ENCODE results near the gene AP2A2. TPM values are rescaled to one million over a fixed set of nuclear protein-coding genes. Genes with fewer than 3 reads are reported as not detected.
"Not testable (repeated sequence)": the region's sequence is repeated elsewhere in the genome, so short reads cannot be mapped to it uniquely, and the experiment has no call there.

AP2A2 gene
- polyA plus RNA-seq, 3 donors from 2014 or later: 2.5 to 11.0 (median 7.1) TPM

GRCh38 chr11:970319-970871 is 44.7 kb downstream of the AP2A2 start:
- peaks cover 12 to 24% (median 15%) of the 10 kb centered on the region in 3 donors for H3K36me3 Mint-ChIP-seq
- H3K4me3 Mint-ChIP-seq: peak overlapping the region; percentile 65 to 79 (median 69)
- peaks cover 5 to 18% (median 7%) of the 10 kb centered on the region in 3 donors for H3K27me3 Mint-ChIP-seq (ENCODE audit: low read depth in 3 of 3)
- peak; percentile 57 to 66 (median 65) for DNase-seq
- no peaks in the 10 kb centered on the region for H3K9me3 Mint-ChIP-seq
- H3K27ac Mint-ChIP-seq: peak overlapping the region; percentile 86 to 99 (median 90)
- peaks cover 72 to 79% of the 10 kb centered on the region in 2 donors for H3K4me1 Mint-ChIP-seq

- Mint-ChIP-seq H3K9me3 (no peaks in the 10 kb centered on the region), H3K27ac (peak overlapping the region; percentile 86 to 99 (median 90)), H3K27me3 (ENCODE audit: low read depth in 3 of 3) (peaks cover 2 to 17% (median 5%) of the 10 kb centered on the region in 3 donors), H3K4me1 (peaks cover 70 to 78% of the 10 kb centered on the region in 2 donors), H3K36me3 (peaks cover 16 to 24% (median 18%) of the 10 kb centered on the region in 3 donors), H3K4me3 (peak overlapping the region; percentile 65 to 79 (median 69))
- no peak for DNase-seq
These were observed 45.5 kb downstream of the AP2A2 start for GRCh38 chr11:971092-971690.

GRCh38 chr11:971731-972365 is 46.2 kb downstream of the AP2A2 start:
- H3K36me3 Mint-ChIP-seq: peaks cover 16 to 24% (median 18%) of the 10 kb centered on the region in 3 donors
- H3K27ac Mint-ChIP-seq: peak overlapping the region in 5 of 6 donors; percentile 30 to 99 (median 89)
- no peak overlapping the region for H3K4me3 Mint-ChIP-seq
- H3K9me3 Mint-ChIP-seq: no peaks in the 10 kb centered on the region
- DNase-seq: no peak
- peaks cover 70 to 78% of the 10 kb centered on the region in 2 donors for H3K4me1 Mint-ChIP-seq
- H3K27me3 Mint-ChIP-seq (ENCODE audit: low read depth in 3 of 3): peaks cover 2 to 12% (median 5%) of the 10 kb centered on the region in 3 donors

GRCh38 chr11:972523-973211 is 47.0 kb downstream of the AP2A2 start:
- H3K9me3 Mint-ChIP-seq: no peaks in the 10 kb centered on the region
- H3K4me1 Mint-ChIP-seq: peaks cover 69 to 79% of the 10 kb centered on the region in 2 donors
- DNase-seq: no peak
- no peak overlapping the region for H3K27ac Mint-ChIP-seq
- peaks cover 16 to 24% (median 18%) of the 10 kb centered on the region in 3 donors for H3K36me3 Mint-ChIP-seq
- peaks cover 2 to 12% (median 5%) of the 10 kb centered on the region in 3 donors for H3K27me3 Mint-ChIP-seq (ENCODE audit: low read depth in 3 of 3)
- H3K4me3 Mint-ChIP-seq: no peak overlapping the region

- H3K4me1 Mint-ChIP-seq: peaks cover 63 to 74% of the 10 kb centered on the region in 2 donors
- H3K36me3 Mint-ChIP-seq: peaks cover 16 to 24% (median 18%) of the 10 kb centered on the region in 3 donors
- H3K9me3 Mint-ChIP-seq: no peaks in the 10 kb centered on the region
- peaks cover 2 to 12% (median 5%) of the 10 kb centered on the region in 3 donors for H3K27me3 Mint-ChIP-seq (ENCODE audit: low read depth in 3 of 3)
- no peak overlapping the region for H3K4me3 Mint-ChIP-seq
- no peak for DNase-seq
- peak overlapping the region in 1 of 6 donors; percentile 45 for H3K27ac Mint-ChIP-seq
These were observed 47.6 kb downstream of the AP2A2 start for GRCh38 chr11:973237-973636.

- not testable (repeated sequence) for DNase-seq, H3K27ac Mint-ChIP-seq, H3K4me3 Mint-ChIP-seq, H3K9me3 Mint-ChIP-seq
- Mint-ChIP-seq H3K36me3 (peaks cover 14 to 28% (median 16%) of the 10 kb centered on the region in 3 donors), H3K4me1 (peaks cover 45 to 64% of the 10 kb centered on the region in 2 donors), H3K27me3 (ENCODE audit: low read depth in 3 of 3) (peaks cover 0 to 11% (median 0%) of the 10 kb centered on the region in 3 donors)
These were observed 49.7 kb downstream of the AP2A2 start for GRCh38 chr11:975376-975775.

- peaks cover 0 to 7% (median 0%) of the 10 kb centered on the region in 3 donors for H3K27me3 Mint-ChIP-seq (ENCODE audit: low read depth in 3 of 3)
- peak overlapping the region in 2 of 5 donors; percentile 0 to 21 for H3K4me3 Mint-ChIP-seq
- H3K4me1 Mint-ChIP-seq: peaks cover 44 to 64% of the 10 kb centered on the region in 2 donors
- peaks cover 12 to 30% (median 15%) of the 10 kb centered on the region in 3 donors for H3K36me3 Mint-ChIP-seq
- H3K9me3 Mint-ChIP-seq: no peaks in the 10 kb centered on the region
- H3K27ac Mint-ChIP-seq: peak overlapping the region in 3 of 6 donors; percentile 10 to 79 (median 76)
- DNase-seq: no peak
These were observed 50.2 kb downstream of the AP2A2 start for GRCh38 chr11:975827-976226.

GRCh38 chr11:976431-977160 is 50.9 kb downstream of the AP2A2 start:
- Mint-ChIP-seq H3K4me3 (peak overlapping the region in 2 of 5 donors; percentile 14 to 21), H3K4me1 (peaks cover 45 to 64% of the 10 kb centered on the region in 2 donors), H3K36me3 (peaks cover 10 to 34% (median 12%) of the 10 kb centered on the region in 3 donors), H3K27ac (peak overlapping the region in 3 of 6 donors; percentile 45 to 76 (median 73)), H3K9me3 (no peaks in the 10 kb centered on the region), H3K27me3 (ENCODE audit: low read depth in 3 of 3) (peaks cover 0 to 8% (median 0%) of the 10 kb centered on the region in 3 donors)
- peak in 1 of 3 donors; percentile 34 for DNase-seq

- Mint-ChIP-seq H3K9me3 (no peaks in the 10 kb centered on the region), H3K4me1 (peaks cover 48 to 60% of the 10 kb centered on the region in 2 donors), H3K4me3 (peak overlapping the region in 1 of 5 donors; percentile 18), H3K27me3 (ENCODE audit: low read depth in 3 of 3) (peaks cover 0 to 8% (median 0%) of the 10 kb centered on the region in 3 donors), H3K27ac (peak overlapping the region in 2 of 6 donors; percentile 49 to 58), H3K36me3 (peaks cover 10 to 28% (median 12%) of the 10 kb centered on the region in 3 donors)
- no peak for DNase-seq
These were observed 52.4 kb downstream of the AP2A2 start for GRCh38 chr11:977830-978720.

- Mint-ChIP-seq H3K4me3 (no peak overlapping the region), H3K27ac (peak overlapping the region in 3 of 6 donors; percentile 49 to 83 (median 58)), H3K36me3 (peaks cover 6 to 23% (median 12%) of the 10 kb centered on the region in 3 donors), H3K4me1 (peaks cover 44 to 59% of the 10 kb centered on the region in 2 donors), H3K9me3 (no peaks in the 10 kb centered on the region), H3K27me3 (ENCODE audit: low read depth in 3 of 3) (peaks cover 0 to 8% (median 0%) of the 10 kb centered on the region in 3 donors)
- DNase-seq: no peak
These were observed 53.1 kb downstream of the AP2A2 start for GRCh38 chr11:978781-979180.

- H3K27me3 Mint-ChIP-seq (ENCODE audit: low read depth in 3 of 3): peaks cover 0 to 8% (median 0%) of the 10 kb centered on the region in 3 donors
- H3K27ac Mint-ChIP-seq: peak overlapping the region; percentile 67 to 89 (median 85)
- peak in 2 of 3 donors; percentile 20 to 43 for DNase-seq
- H3K4me3 Mint-ChIP-seq: peak overlapping the region in 4 of 5 donors; percentile 66 to 78 (median 67)
- peaks cover 0 to 1% (median 0%) of the 10 kb centered on the region in 6 donors for H3K9me3 Mint-ChIP-seq
- H3K36me3 Mint-ChIP-seq: peaks cover 5 to 13% (median 11%) of the 10 kb centered on the region in 3 donors
- H3K4me1 Mint-ChIP-seq: peaks cover 36 to 53% of the 10 kb centered on the region in 2 donors
These were observed 55.0 kb downstream of the AP2A2 start for GRCh38 chr11:980438-981357.

Measured in immature natural killer cell (primary cell).